Heart right ventricle (tissue), 16 donors: ENCODE measurements around the gene DNAJB1. TPM values are rescaled to one million over a fixed set of nuclear protein-coding genes. Genes with fewer than 3 reads are reported as not detected.
"Not testable (repeated sequence)": the region's sequence is repeated elsewhere in the genome, so short reads cannot be mapped to it uniquely, and the experiment has no call there.

ENCODE experiments used
- ATAC-seq, 8 donors: fragments of 200-7000 bp; cut with Tn5 transposase; one replicate each; pipeline ENCODE4 v1.9.1; 2020; ENCODE audit warnings: mild to moderate bottlenecking in 8 of 8, moderate library complexity in 8 of 8, moderate number of reproducible peaks in 1 of 8
- DNase-seq, 2 donors: peaks; one replicate each; pipeline ENCODE4 v3.0.0-alpha.2; 2020
- H3K27ac ChIP-seq, 10 donors: fragments of 200-600 bp; sonication (generic) in 2 of 10; one replicate each; pipeline versions ENCODE4 v1.5.0 to v1.8.0; 2020 to 2022; ENCODE audit warnings: mild to moderate bottlenecking in 3 of 10
- H3K27me3 ChIP-seq, 7 donors: fragments of 200-600 bp; one replicate each; pipeline ENCODE4 v1.8.0; 2021 to 2022; ENCODE audit warnings: mild to moderate bottlenecking in 2 of 7
- H3K36me3 ChIP-seq, 9 donors: fragments of 200-600 bp; sonication (generic) in 1 of 9; one replicate each; pipeline versions ENCODE4 v1.5.0 to v1.8.0; 2020 to 2022; ENCODE audit warnings: mild to moderate bottlenecking in 2 of 9
- H3K4me1 ChIP-seq, 9 donors: fragments of 200-600 bp; sonication (generic) in 1 of 9; one replicate each; pipeline versions ENCODE4 v1.5.0 to v1.8.0; 2020 to 2022; ENCODE audit warnings: mild to moderate bottlenecking in 4 of 9
- H3K4me3 ChIP-seq, 10 donors: fragments of 200-600 bp; sonication (generic) in 2 of 10; one replicate each; pipeline versions ENCODE4 v1.5.0 to v1.8.0; 2020 to 2022; ENCODE audit warnings: mild to moderate bottlenecking in 7 of 10, moderate library complexity in 2 of 10
- H3K9me3 ChIP-seq, 11 donors: fragments of 200-600 bp in 10 of 11; sonication (generic) in 2 of 11; one replicate each; pipeline versions ENCODE4 v1.5.0 to v1.8.0; 2013 to 2022; ENCODE audit warnings: mild to moderate bottlenecking in 2 of 11, control low read depth in 1 of 11, moderate library complexity in 1 of 11
- WGBS, 2 donors: extraction: QIAGEN DNeasy Blood & Tissue Kit; methylation state at CpG; one replicate each; pipeline ENCODE4 v1.1.7; 2013; ENCODE audit warnings: inconsistent platforms in 1 of 2; 5-methylcytosine and 5-hydroxymethylcytosine counted together
- intact Hi-C, 10 donors: fragments of 100-400 bp; cut with DNase I; formaldehyde crosslinking; loops; one replicate each; pipeline versions ENCODE4 v1.11.1 to v1.14.2; 2022
- polyA plus RNA-seq, 2 donors: library from polyadenylated mRNA; stranded (reverse); fragments of 200-250 nt; gene quantifications; one replicate each; pipeline ENCODE4 v1.2.3, GENCODE V29; 2013
- total RNA-seq, 10 donors: library from RNA; stranded (reverse); fragmentation: NEBNext Ultra II Directional in 3 of 10; extraction: Animal tissue kit (Norgen Biotek cat#: 25700) in 3 of 10; gene quantifications; one replicate each; pipeline versions ENCODE4 v1.2.1 to v1.2.4, GENCODE V29; 2021 to 2023
- TF ChIP-seq, protein P1 (sequence below), 9 donors: fragments of 200-600 bp; sonication (generic) in 2 of 9; IDR thresholded peaks; one replicate each; pipeline versions ENCODE4 v1.5.0 to v1.8.0; 2021 to 2022; ENCODE audit warnings: antibody characterized with exemption in 9 of 9, mild to moderate bottlenecking in 5 of 9, moderate library complexity in 1 of 9
- donor health status: Arrhythmogenic right ventricular cardiomyopathy.
- donor health status: ischemic (EF 13 %, LVEDD 7.1; RV severe dilation, severe dysfunction).
- donor health status: healthy with polysubstance abuse.
- donor health status: DM: no; HTN: yes; CAD: no.
- donor health status: DM: no; HTN: no; CAD: no.
- donor health status: ischemic (EF 25% LVEDD 6.9; RV normal size, moderate dysfunction).
- donor health status: ischemic (EF 25% LVEDD 5.7; RV mildly dilated, moderate dysfunction).
- donor health status: healthy.
- donor health status: DM: yes; HTN: yes; CAD: no.
- donor health status: Ischemic cardiomyopathy.
- donor health status: ischemic (EF 35%, LVEDD 5.7; RV mildly dilated, moderate dysfunction).
- donor health status: nonischemic (EF 11% LVEDD 7.7; RV severe dilation, severe dysfunction).
- donor health status: DM: yes; HTN: yes; CAD: no.
- donor health status: PGD.
- donor health status: ischemic (EF 29% LVEDD 5.4; RV normal size, mild dysfunction).
- donor health status: nonischemic (EF 23%, LVEDD 6.1; RV moderate dilation, normal function).

The DNAJB1 gene
- total and polyA plus RNA-seq, 12 donors = 23.6 to 99.0 (median 44.6) TPM

DNA sequence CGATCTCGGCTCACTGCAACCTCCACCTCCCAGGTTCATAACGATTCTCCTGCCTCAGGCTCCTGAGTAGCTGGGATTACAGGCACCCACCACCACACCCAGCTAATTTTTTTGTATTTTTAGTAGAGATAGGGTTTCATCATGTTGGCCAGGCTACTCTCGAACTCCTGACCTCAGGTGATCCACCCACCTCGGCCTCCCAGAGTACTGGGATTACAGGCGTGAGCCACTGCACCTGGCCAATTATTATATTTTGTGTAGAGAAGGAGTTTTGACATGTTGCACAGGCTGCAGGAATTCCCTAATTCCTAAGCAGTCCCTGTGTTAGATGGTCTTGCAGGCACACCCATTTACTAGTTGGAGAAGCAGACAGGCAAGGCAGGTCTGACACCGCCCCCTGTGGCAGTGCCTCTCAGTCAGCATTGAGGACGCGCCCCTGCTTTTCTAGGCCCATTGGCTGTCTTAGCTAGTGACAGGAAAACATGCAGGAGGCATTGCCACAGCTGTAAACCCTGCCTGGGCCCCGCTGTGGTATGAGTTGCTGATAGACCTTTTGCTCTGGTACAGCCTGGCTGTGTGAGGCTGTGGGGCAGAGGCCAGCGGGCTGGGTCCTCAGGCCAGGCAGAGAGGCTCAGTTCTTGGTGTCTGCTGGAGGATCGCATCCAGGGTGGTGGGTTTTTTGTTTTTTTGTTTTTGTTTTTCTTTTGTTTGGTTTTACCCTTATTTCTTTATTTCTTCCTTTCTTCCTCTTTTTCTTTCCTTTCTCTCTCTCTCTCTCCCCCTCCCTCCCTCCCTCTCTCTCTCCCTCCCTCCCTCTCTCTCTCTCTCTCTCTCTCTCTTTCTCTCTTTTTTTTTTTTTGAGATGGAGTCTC lies 33.2 kb upstream of the DNAJB1 start:
- H3K4me3 ChIP-seq, H3K9me3 ChIP-seq, H3K27me3 ChIP-seq, intact Hi-C loops: not testable (repeated sequence)
- DNase-seq (peak in 1 of 2 donors; percentile 55), ATAC-seq (peak; percentile 36 to 83 (median 70))
- H3K36me3 ChIP-seq = peaks cover 0 to 43% (median 0%) of the 10 kb centered on the region in 9 donors
- peak overlapping the region in 8 of 10 donors; percentile 16 to 69 (median 32) for H3K27ac ChIP-seq
- TF ChIP-seq, protein P1, sequence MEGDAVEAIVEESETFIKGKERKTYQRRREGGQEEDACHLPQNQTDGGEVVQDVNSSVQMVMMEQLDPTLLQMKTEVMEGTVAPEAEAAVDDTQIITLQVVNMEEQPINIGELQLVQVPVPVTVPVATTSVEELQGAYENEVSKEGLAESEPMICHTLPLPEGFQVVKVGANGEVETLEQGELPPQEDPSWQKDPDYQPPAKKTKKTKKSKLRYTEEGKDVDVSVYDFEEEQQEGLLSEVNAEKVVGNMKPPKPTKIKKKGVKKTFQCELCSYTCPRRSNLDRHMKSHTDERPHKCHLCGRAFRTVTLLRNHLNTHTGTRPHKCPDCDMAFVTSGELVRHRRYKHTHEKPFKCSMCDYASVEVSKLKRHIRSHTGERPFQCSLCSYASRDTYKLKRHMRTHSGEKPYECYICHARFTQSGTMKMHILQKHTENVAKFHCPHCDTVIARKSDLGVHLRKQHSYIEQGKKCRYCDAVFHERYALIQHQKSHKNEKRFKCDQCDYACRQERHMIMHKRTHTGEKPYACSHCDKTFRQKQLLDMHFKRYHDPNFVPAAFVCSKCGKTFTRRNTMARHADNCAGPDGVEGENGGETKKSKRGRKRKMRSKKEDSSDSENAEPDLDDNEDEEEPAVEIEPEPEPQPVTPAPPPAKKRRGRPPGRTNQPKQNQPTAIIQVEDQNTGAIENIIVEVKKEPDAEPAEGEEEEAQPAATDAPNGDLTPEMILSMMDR (IDR thresholded peaks at IDR 0.05) = peak in 6 of 9 donors; percentile 15 to 47 (median 39)
- peaks cover 0 to 42% (median 21%) of the 10 kb centered on the region in 9 donors for H3K4me1 ChIP-seq
- WGBS, 2 donors = 65 to 72% methylated on average over 12 of the region's 12 CpGs

DNA sequence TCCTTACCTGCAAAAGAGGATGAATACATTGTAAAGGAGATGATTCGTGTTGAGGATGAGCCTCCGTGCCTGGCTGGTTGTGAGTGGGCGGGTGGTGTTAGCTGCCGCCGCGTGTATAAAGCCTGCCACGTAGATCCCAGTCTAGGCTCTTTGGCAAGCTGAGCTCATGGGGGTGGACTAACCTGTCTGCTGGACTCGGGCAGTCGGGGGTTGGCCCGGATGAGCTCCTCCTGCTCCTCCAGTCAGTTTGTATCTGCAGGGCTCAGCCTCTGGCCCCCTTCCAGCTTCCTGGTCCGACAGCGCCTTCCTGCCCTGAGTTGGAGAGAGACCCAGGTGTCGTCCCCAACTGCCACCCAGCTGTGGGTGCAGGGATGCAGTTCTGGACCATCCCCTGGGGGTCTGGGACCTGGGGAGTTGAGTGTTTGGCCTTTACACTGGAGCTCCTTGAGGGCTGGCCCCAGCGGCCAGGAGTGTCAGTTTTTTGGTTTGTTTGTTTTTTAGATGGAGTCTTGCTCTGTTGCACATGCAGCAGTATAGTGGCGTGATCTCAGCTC lies 32.1 kb upstream of the DNAJB1 start:
- no peaks in the 10 kb centered on the region for H3K9me3 ChIP-seq
- no peak overlapping the region for H3K4me3 ChIP-seq
- H3K27ac ChIP-seq = peak overlapping the region in 2 of 10 donors; percentile 3 to 62
- ATAC-seq (peak in 2 of 8 donors; percentile 12 to 49), DNase-seq (no peak)
- peaks cover 0 to 44% (median 0%) of the 10 kb centered on the region in 9 donors for H3K36me3 ChIP-seq
- peaks cover 0 to 45% (median 21%) of the 10 kb centered on the region in 9 donors for H3K4me1 ChIP-seq
- TF ChIP-seq, protein P1 (IDR thresholded peaks at IDR 0.05) = no peak
- intact Hi-C loops = no loop called here
- WGBS, 2 donors = 42 to 43% methylated on average over 15 of the region's 15 CpGs
- no peaks in the 10 kb centered on the region for H3K27me3 ChIP-seq

DNA sequence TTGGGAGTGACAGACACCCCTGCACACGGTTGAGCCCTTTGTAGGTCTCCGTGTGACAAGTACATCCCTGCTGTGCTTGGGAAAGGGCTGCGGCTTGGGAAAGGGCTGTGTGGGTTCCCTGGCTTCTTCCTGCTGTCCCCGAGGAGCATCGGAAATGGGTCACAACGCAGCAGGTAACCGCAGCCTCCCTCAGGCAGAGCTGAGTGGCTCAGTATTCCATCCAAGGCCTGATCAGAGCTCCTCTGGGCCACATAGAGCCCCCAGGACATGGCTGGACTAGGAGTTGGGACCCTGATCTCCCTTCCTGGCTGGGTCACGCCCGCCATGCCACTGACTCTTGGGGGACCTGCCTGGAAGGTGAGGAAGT lies 27.5 kb upstream of the DNAJB1 start:
- ATAC-seq (peak in 1 of 8 donors; percentile 27), DNase-seq (no peak)
- Histone ChIP-seq H3K4me3 (no peak overlapping the region), H3K27me3 (no peaks in the 10 kb centered on the region), H3K36me3 (peaks cover 0 to 27% (median 0%) of the 10 kb centered on the region in 9 donors), H3K4me1 (peaks cover 0 to 49% (median 26%) of the 10 kb centered on the region in 9 donors), H3K27ac (peak overlapping the region in 1 of 10 donors; percentile 23), H3K9me3 (no peaks in the 10 kb centered on the region)
- intact Hi-C loops = no loop called here
- 68 to 71% methylated on average over 9 of the region's 9 CpGs for WGBS, 2 donors
- TF ChIP-seq, protein P1 (IDR thresholded peaks at IDR 0.05) = no peak

DNA sequence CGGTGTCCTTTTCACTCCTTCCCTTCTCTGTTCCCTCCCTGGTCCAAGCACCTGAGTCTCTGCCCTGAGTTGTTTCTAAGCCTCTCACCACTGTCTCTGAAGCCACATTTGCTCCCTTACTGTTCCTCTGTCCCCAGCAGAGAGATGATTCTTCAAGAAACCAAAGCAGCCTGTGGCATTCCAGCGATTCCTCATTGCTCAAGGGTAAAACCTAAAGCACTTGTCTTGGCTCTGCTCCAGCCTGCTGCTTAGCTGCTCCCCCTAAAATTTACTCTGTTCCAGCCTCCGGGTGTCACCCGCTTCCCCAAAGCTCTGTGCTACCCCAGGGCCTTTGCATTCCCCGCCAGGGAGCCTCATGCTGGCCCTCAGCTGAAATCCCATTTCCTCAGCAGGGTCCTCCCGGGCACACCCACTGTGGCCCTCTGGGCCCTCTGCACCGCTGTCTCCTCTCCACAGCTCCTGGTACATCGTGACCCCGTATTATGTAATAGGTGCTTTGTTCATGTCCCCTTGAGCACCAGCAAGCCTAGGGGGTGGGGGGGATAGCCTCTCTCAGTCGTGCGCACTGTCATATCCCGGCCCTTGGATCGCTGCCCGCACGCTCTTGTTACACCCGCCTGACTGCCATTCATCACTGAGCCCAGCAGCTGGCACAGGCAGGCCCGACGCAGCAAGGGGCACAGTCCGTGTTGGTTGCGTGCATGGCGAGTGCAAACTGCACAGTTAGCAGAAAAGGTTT lies 26.9 kb upstream of the DNAJB1 start:
- Histone ChIP-seq H3K4me1 (peaks cover 0 to 44% (median 20%) of the 10 kb centered on the region in 9 donors), H3K4me3 (no peak overlapping the region), H3K27ac (peak overlapping the region in 3 of 10 donors; percentile 4 to 37 (median 9)), H3K9me3 (no peaks in the 10 kb centered on the region), H3K27me3 (no peaks in the 10 kb centered on the region), H3K36me3 (peaks cover 0 to 27% (median 0%) of the 10 kb centered on the region in 9 donors)
- 59 to 60% methylated on average over 21 of the region's 21 CpGs for WGBS, 2 donors
- DNase-seq (peak; percentile 53 to 79), ATAC-seq (peak; percentile 19 to 89 (median 70))
- TF ChIP-seq, protein P1 (IDR thresholded peaks at IDR 0.05) = no peak
- intact Hi-C loops = no loop called here
